Skeletal muscle tissue (tissue), 4 donors: ENCODE data around the gene PRKN. TPM values are rescaled to one million over a fixed set of nuclear protein-coding genes. Genes with fewer than 3 reads are reported as not detected.

Experiments
- H3K27ac ChIP-seq: one replicate; pipeline ENCODE4 v1.7.0; 2013; ENCODE audit warnings: mild to moderate bottlenecking, low read depth, low read length, inconsistent platforms
- H3K27me3 ChIP-seq, 3 donors: one replicate each; pipeline ENCODE4 v1.7.0; 2013; ENCODE audit warnings: low read length in 3 of 3; ENCODE audit not compliant: control insufficient read depth in 3 of 3, insufficient read depth in 3 of 3
- H3K36me3 ChIP-seq, 3 donors: one replicate each; pipeline ENCODE4 v1.7.0; 2013; ENCODE audit warnings: low read length in 3 of 3; ENCODE audit not compliant: control insufficient read depth in 3 of 3, insufficient read depth in 3 of 3
- H3K4me1 ChIP-seq, 3 donors: one replicate each; pipeline ENCODE4 v1.7.0; 2013; ENCODE audit warnings: low read length in 3 of 3, mild to moderate bottlenecking in 3 of 3; ENCODE audit not compliant: control insufficient read depth in 3 of 3, insufficient read depth in 3 of 3
- H3K4me3 ChIP-seq, 3 donors: one replicate each; pipeline ENCODE4 v1.7.0; 2013; ENCODE audit warnings: low read length in 3 of 3
- H3K9ac ChIP-seq, 3 donors: one replicate each; pipeline ENCODE4 v1.7.0; 2013; ENCODE audit warnings: low read length in 3 of 3, mild to moderate bottlenecking in 3 of 3, moderate library complexity in 2 of 3, low read depth in 1 of 3
- H3K9me3 ChIP-seq, 3 donors: one replicate each; pipeline ENCODE4 v1.7.0; 2013; ENCODE audit warnings: low read length in 3 of 3; ENCODE audit not compliant: control insufficient read depth in 3 of 3
- total RNA-seq: library from RNA; depleted of rRNA; stranded (reverse); fragments of >200 nt; gene quantifications from one replicate; pipeline ENCODE4 v1.2.3, GENCODE V29; 2014
- donor health status: Osteomylitis.

PRKN gene
- total RNA-seq, 1 donor from 2014 or later = 16.7 TPM

DNA sequence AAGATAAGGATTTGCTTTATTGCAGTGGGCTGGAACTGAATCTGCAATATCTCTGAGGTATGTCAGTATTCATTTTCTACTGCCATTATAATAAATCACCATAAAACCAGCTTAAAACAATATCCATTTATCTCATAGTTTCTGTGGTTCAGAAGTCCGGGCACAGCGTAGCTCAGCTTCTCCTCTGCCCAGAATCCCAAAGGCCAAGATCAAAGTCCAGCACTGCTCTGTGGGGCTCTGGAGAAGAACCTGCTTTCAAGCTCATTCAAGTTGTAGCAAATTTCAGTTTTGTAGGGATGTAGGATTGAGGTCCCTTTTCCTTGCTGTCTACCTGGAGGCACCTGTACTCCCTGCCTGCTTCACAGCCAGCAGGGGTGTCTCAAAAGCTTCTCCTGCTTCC, 1113.9 kb downstream of the PRKN start:
- peaks cover 0 to 3% (median 0%) of the 10 kb centered on the region in 3 donors for H3K9me3 ChIP-seq
- H3K36me3 ChIP-seq = no peaks in the 10 kb centered on the region
- no peak overlapping the region for H3K4me3 ChIP-seq
- H3K4me1 ChIP-seq = no peaks in the 10 kb centered on the region
- no peaks in the 10 kb centered on the region for H3K27me3 ChIP-seq
- no peak overlapping the region for H3K27ac ChIP-seq
- no peak overlapping the region for H3K9ac ChIP-seq

DNA sequence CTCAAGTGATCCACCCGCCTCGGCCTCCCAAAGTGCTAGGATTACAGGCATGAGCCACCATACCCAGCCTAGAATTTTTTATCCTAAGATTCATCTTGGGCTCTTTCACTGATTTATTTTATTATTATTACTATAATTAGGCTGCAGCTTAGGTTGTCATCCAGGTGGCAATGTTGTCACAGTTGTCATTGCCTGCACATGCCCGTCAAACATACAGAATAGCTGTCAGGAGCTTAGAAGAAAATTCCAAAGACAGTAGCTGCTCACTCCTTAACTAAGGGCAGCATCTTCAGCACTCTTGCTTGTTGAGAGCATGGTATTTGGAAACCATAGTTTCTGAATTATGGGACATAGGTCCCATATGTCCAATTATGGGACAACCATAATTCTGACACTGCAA, 1118.8 kb downstream of the PRKN start:
- Histone ChIP-seq H3K9ac (no peak overlapping the region), H3K27ac (no peak overlapping the region), H3K36me3 (no peaks in the 10 kb centered on the region), H3K27me3 (no peaks in the 10 kb centered on the region), H3K4me3 (no peak overlapping the region), H3K9me3 (peaks cover 0 to 3% (median 0%) of the 10 kb centered on the region in 3 donors), H3K4me1 (no peaks in the 10 kb centered on the region)

DNA sequence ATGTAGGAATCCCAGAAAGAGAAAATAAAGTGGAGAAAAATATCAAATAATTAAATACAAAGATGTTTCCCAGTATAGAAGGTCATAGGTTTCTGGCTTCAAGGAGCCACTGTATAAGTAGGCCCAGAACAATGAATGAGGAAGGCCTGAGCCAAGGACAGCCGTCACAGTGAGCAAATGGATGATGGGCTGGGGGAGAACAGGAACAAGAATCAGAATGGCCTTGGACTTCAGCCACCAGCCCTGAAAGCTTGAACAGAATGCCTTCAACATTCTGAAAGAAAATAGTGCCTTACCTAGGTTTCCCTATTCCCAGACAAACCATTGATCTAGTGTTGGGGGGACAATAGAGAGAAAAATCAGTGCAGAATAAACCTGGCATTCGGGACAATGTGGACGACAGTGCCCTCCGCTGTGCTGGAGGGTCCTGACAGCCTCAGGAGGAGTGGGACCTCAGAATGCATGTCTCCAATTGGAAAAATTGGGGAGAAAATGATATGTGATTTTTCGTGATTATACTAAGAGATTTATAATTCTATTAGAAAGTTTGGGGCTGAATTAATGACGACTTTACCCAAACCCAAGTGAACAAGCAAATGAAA, 1119.8 kb downstream of the PRKN start:
- Histone ChIP-seq H3K4me1 (no peaks in the 10 kb centered on the region), H3K9me3 (peaks cover 0 to under 1% (median 0%) of the 10 kb centered on the region in 3 donors), H3K27ac (no peak overlapping the region), H3K27me3 (no peaks in the 10 kb centered on the region), H3K4me3 (no peak overlapping the region), H3K9ac (no peak overlapping the region), H3K36me3 (no peaks in the 10 kb centered on the region)

DNA sequence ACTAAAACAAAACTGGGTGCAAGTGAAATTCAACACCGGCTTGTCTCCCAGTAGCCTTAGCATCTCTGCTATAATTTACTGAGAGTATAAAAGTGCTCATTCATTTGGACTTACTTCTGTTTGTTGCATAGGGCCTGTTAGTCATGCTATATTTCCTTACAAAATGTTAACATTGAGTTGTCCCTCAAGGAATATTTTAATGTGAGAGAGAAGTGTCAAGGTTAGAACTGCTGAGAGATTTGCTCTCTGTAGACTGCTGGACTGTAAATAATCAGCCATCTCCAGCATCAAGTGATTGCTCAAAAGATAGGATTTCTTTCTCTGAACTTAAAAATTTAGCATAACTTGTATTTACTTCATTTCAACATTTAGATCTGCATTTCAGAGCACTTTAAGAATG, 1125.2 kb downstream of the PRKN start:
- no peak overlapping the region for H3K27ac ChIP-seq
- H3K9ac ChIP-seq = no peak overlapping the region
- no peaks in the 10 kb centered on the region for H3K27me3 ChIP-seq
- no peaks in the 10 kb centered on the region for H3K9me3 ChIP-seq
- no peak overlapping the region for H3K4me3 ChIP-seq
- H3K36me3 ChIP-seq = no peaks in the 10 kb centered on the region
- H3K4me1 ChIP-seq = no peaks in the 10 kb centered on the region

DNA sequence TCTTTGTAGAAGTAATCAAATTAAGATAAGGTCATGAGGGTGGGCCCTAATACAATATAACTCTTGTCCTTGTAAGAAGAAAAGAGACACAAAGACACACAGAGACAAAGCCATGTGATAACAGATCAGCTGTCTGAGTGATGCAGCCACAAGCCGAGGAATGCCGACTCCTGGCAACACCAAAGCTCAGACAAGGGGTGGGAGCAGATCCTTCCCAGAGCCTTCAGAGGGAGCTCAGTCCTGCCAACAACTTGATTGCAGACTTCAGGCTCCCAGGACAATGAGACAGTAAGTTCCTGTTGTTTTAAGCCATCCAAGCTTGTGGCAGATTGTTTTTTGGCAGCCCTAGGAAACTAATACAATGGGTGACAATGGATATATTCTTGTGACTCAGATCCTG, 1128.7 kb downstream of the PRKN start:
- no peak overlapping the region for H3K27ac ChIP-seq
- no peaks in the 10 kb centered on the region for H3K27me3 ChIP-seq
- H3K36me3 ChIP-seq = peaks cover 0 to 4% (median 0%) of the 10 kb centered on the region in 3 donors
- no peak overlapping the region for H3K4me3 ChIP-seq
- no peak overlapping the region for H3K9ac ChIP-seq
- H3K4me1 ChIP-seq = no peaks in the 10 kb centered on the region
- H3K9me3 ChIP-seq = peaks cover 0 to 7% (median 0%) of the 10 kb centered on the region in 3 donors

DNA sequence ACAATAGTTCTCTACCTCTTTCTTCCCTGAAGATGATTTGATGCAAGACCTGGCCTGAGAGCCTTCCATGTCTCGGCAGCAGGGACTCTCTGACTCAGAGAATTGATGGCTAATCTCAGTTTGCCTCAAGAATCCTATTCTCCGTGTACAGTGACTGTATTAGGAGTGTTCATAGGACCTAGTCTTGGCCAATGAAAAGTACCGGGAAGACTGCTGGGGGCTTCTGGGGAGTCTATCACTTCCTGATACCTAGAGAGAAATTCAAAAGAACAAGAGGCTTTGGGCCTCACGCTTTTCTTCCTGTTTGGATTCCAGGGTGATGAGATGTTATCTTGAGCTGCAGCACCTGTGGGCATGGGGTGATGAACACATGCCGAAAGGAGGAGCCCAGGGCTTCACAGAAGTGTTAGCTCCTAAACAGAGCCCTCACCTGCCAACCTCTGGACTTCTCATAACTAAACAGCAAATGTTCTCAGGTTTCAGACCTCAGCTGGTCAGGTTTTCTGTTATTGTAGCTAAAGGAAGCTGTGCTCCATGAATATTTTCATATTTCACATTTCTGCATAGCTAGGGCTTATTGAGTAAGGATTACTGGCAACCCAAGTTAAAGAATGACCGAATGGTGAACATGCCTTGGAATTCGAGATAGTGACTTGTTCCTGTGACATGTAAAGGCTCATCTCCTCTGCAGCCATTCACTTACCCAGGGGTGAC, 1130.6 kb downstream of the PRKN start:
- Histone ChIP-seq H3K9ac (no peak overlapping the region), H3K4me1 (no peaks in the 10 kb centered on the region), H3K9me3 (peaks cover 0 to 7% (median 0%) of the 10 kb centered on the region in 3 donors), H3K4me3 (no peak overlapping the region), H3K27ac (no peak overlapping the region), H3K36me3 (peaks cover 0 to 4% (median 0%) of the 10 kb centered on the region in 3 donors), H3K27me3 (no peaks in the 10 kb centered on the region)

DNA sequence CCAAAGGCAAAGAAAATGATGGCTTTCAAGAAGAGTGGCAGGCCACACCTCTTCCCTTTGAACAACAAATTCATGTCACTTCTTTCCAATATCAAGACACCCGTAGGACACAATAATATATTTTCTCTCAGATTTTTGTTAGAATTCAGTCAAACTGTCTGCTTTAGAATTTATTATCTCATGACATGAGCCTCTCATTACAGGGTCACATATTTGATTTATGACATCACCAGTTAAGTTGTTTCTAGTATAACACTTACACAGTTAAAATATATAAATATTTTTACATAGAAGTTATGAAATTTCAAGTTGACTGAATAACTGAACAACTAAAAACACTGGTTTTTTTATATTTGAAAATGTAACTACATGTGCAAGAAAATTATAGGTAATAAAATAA, 1133.2 kb downstream of the PRKN start:
- Histone ChIP-seq H3K4me1 (no peaks in the 10 kb centered on the region), H3K9ac (no peak overlapping the region), H3K27me3 (no peaks in the 10 kb centered on the region), H3K36me3 (peaks cover 0 to 4% (median 0%) of the 10 kb centered on the region in 3 donors), H3K9me3 (peaks cover 0 to 7% (median 0%) of the 10 kb centered on the region in 3 donors), H3K27ac (no peak overlapping the region), H3K4me3 (no peak overlapping the region)

DNA sequence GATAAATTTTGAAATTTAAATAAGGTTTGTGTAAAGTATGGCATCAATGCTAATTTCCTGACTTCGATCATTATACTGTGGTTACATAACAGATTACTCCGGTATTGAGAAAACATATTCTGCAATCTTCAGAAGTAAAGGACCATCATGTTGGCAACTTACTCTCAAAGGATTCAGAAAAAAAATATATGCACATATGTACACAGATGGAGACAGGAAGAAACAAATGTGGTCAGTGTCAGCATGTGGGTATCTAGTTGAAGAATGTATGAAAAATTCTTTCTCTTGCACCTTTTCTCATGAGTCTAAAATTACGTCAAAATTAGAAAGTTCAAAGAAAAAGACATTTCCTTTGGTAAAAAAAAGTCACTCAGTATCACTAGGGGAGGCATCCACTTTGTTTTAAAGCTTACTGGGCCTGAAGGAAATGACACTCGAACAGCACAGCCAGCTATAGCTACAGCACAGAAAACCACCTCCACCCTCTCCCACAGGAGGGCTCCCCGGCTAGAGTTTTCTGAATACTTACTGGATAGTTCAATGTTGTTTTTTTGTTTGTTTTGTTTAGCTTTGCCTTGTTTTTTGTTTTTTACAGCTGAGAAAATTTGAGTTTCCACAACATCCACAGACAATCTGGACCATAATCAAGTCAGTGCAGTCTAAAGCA, 1136.5 kb downstream of the PRKN start:
- H3K36me3 ChIP-seq = peaks cover 0 to 4% (median 0%) of the 10 kb centered on the region in 3 donors
- no peak overlapping the region for H3K27ac ChIP-seq
- no peak overlapping the region for H3K4me3 ChIP-seq
- H3K27me3 ChIP-seq = no peaks in the 10 kb centered on the region
- H3K9me3 ChIP-seq = peaks cover 0 to 7% (median 0%) of the 10 kb centered on the region in 3 donors
- H3K9ac ChIP-seq = no peak overlapping the region
- no peaks in the 10 kb centered on the region for H3K4me1 ChIP-seq

DNA sequence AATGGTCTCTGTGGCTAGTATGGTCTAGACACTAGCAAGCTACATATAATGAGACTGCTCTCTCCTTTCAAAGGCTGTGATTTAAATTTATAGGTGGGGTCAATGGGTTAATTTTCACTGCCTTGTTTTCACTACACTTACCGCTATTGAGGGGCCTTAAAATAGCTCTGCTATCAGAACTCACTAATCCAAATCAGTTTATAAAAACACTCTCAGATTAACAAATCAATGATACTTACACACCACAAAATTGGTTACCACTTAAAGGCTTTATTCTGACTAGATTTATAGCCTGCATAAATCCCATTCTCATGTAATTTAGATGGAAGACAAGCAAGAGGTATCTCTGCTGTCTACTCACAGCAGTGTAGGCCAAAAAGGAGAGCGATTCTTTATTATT, 1140.7 kb downstream of the PRKN start:
- no peak overlapping the region for H3K27ac ChIP-seq
- H3K4me3 ChIP-seq = no peak overlapping the region
- H3K4me1 ChIP-seq = no peaks in the 10 kb centered on the region
- H3K9ac ChIP-seq = no peak overlapping the region
- no peaks in the 10 kb centered on the region for H3K9me3 ChIP-seq
- H3K27me3 ChIP-seq = no peaks in the 10 kb centered on the region
- no peaks in the 10 kb centered on the region for H3K36me3 ChIP-seq
